GM19035 (cell line): ENCODE measurements around the gene TYMP.
A peak's percentile ranks its signal among the peaks of the same experiment; 100 is the strongest.

Experiments
- ATAC-seq: cut with Tn5 transposase; IDR thresholded peaks from one replicate; pipeline ENCODE4 v1.9.1; 2021; ENCODE audit not compliant: unreplicated experiment

The TYMP gene, protein sequence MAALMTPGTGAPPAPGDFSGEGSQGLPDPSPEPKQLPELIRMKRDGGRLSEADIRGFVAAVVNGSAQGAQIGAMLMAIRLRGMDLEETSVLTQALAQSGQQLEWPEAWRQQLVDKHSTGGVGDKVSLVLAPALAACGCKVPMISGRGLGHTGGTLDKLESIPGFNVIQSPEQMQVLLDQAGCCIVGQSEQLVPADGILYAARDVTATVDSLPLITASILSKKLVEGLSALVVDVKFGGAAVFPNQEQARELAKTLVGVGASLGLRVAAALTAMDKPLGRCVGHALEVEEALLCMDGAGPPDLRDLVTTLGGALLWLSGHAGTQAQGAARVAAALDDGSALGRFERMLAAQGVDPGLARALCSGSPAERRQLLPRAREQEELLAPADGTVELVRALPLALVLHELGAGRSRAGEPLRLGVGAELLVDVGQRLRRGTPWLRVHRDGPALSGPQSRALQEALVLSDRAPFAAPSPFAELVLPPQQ

DNA sequence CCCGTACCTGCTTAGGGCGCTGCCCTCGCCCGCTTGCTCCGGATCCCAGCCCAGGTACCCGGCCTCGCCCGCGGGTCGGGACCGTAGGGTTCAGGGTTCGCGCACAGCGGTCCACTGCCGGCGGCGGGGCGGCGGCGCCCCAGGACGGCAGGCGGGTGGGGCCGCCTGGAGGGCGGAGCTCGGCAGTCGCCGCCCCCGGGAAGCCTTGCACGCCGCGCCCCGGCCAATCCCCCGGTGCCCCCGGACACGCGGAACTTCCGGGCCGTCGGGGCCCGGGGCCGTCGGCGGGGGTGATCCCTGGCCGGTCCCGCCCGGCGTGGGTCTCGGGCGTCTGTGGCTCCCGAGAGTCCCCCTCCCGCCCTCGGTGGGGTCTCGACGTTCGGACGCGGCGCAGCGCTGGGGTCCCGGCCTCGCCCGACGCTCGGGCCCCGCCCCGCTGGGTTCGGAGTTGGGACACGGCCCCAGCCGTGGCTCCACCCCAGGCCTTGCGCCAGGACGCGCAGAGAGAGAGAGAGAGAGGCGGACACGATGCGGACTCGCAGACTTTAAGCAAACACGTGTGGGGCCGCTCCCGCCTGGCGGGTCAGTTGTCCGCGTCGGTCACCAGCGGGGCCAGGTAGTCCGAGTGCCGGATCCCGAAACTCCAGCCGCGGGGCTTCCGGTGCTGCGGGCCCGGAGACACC, at the start of gene TYMP:
Gene TYMP, minus strand, starts transcription at position 116 of the 683 bp plus-strand sequence. CDS start 303 bp downstream, outside the sequence.
- peak; percentile 23 for ATAC-seq

DNA sequence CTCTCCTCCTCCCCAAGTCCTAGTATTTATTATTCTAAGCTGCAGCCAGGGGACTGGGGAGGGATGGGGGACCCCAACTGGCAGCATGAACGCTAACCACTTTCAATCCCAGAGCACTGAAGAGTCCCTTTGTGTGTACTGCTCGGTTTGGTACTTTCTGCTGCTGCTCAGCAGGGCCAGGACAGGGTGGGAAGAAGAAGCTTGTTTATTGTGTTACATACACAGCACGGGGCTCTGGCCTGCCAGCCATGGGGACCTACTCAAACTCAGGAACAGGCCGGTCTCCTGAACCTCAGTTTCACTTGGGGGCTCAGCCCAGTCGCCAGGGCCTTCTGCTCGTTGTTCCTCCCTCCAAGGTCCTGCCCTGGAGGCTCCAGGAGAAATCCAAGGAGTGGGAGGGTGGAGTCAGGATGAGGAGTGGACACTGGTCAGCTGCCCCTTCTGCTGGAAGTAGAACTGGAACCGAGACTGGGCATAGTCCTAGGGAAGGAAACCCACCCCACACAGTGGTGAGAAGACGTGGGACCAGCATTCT, 49.0 kb upstream of the TYMP start:
- ATAC-seq: no peak

DNA sequence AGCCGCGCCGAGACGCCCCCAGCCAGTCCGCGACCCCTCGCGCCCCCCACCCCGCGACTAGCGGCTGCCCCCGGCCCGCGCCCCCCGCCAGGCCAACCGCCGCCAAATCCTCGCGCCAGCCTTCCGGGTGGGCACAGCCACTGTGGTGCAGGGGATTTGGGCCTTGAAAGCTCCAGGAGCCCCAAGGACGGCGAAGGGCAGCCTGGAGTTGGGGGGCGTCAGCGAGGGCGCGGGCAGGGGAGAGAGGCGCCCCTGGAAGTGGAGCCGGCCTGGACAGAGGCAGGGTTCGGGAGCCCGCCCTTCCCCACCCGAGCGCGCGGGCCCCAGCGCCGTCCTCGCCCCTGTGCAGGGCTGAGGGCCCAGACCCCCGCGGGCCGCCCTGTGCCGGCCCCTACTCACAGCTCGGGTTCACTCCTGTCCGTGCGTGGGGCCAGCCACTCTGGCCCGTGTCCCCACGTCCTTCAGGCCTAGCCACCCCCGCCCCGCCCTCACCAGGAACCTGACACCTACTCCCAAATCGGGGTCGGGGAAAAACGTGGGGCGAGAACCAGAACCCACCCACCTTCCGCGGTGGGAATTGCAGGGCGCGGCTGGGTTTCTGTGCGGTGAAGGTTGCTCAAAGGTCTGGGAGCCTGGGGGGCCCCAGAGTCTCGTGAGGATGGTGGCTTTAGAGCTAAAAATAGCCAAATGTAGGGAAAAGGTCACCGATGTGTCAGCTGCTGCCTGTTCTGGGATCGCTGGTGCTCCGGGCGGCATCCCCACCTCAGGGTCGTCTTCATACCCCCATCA, 48.4 kb upstream of the TYMP start, which contains the start of gene CPT1B:
Gene CPT1B, minus strand, starts transcription at position 441 of the 789 bp plus-strand sequence. CDS start 512 bp downstream, outside the sequence.
- no peak for ATAC-seq

DNA sequence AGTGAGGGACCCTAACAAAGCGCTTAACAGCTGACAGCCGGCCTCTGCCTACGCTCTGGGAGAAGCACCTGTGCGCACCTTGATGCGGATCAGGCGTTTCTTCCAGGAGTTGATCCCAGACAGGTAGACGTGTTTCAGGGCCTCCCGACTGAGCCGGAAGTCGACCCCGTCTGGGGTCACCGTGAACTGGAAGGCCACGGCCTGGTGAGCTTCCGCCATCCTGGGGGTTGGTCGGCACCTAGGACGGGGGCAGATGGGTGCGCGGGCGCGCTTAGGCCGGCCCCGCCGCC, 47.8 kb upstream of the TYMP start:
- no peak for ATAC-seq

DNA sequence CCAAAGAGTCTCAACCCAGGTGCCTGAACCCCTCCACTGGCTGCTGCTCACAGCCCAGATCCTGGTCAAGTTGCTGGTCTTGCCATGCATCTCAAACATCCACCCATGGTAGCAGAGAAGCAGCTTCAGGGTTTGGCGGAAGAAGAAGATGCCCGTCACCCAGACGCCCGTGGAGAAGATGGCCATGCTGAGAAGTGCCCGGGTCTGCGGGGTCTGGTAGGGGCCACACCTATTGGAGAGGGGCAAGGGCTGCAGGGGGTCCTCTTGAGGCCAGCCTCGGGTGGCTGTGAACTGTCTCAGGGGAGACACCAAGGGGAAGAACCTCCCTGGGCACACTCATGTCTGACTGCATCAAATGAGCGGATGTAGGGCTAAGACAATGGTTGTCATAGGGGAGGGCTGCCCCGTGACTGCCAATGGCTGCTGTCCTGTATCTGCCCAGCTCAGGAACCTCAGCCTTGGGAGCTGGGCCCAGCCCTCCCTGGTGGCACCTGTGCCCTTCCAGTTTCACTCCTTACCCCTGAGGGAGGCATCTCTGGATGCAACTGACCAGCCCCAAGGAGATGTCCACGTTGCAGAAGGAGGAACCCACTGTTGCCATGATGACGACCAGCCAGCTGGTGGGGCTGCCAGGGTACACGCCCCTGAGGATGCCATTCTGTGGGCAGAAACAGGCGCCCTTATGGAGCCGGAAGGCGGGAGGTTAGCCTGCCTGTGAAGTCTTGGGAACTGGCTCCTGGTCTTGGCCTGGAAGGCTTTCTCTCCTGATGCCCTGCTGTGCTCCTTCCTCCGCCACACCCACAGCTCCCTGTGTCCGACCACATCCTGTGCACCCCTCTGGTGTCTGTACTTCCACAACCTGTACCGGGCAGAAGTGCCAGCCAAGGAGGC, 47.2 kb upstream of the TYMP start:
- no peak for ATAC-seq

DNA sequence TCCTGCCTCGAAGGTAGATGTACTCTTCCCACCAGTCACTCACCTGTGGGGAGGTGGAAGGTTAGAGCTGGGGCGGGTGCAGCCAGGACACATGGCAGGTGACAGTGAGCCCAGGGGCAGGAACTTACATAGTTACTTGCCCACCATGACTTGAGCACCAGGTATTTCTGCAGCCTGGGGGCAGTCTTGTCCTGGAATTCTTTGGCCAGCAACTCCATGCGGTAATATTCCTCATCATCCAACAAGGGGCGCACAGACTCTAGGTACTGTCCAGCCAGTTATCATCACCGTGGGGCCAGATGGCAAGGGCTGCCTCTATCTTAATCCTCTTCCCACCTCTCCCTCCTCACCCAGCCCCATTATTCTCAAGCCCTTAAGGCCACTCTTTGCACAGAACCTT, 46.3 kb upstream of the TYMP start:
- no peak for ATAC-seq

DNA sequence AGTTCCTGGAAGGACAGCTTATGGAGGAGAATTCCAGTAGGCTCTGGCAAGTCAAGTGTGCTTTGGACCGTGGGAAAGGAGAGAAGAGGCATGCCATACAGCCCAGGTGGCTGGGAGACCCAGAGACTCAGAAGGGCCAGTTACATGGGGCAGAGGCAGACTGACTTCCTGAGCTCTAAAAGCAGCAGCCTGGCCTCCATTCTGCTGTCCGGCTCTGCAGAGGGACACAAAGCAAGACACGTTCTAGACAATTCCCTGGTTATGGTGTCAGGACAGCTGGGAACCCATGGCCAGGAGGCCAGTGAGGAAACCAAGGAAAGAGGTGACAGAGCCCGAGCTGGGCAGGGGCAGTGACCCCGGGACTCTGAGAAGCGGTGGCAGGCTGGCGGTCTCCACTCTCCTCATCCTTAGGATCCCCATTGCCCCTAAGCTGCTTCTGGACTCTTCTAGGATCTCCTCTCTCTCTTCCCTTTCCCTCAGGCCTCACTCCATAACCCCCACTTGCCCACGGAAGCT, 45.7 kb upstream of the TYMP start:
- no peak for ATAC-seq

DNA sequence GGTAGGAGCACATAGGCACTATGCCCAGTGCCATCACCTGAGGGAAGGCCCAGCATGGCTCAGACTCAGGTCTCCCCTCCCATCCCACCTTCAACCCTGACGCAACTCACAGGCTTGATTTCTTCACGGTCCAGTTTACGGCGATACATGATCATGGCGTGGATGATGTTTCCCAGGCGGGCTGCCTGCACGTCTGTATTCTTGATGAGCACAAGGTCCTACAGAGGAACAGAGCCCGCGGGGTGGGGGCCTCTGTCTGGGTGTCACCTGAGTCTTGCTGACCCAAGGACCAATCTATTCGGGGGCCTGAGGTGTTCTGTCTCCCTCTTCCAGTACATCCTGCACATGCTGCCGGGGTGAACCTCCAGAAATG, 44.6 kb upstream of the TYMP start:
- ATAC-seq: no peak

DNA sequence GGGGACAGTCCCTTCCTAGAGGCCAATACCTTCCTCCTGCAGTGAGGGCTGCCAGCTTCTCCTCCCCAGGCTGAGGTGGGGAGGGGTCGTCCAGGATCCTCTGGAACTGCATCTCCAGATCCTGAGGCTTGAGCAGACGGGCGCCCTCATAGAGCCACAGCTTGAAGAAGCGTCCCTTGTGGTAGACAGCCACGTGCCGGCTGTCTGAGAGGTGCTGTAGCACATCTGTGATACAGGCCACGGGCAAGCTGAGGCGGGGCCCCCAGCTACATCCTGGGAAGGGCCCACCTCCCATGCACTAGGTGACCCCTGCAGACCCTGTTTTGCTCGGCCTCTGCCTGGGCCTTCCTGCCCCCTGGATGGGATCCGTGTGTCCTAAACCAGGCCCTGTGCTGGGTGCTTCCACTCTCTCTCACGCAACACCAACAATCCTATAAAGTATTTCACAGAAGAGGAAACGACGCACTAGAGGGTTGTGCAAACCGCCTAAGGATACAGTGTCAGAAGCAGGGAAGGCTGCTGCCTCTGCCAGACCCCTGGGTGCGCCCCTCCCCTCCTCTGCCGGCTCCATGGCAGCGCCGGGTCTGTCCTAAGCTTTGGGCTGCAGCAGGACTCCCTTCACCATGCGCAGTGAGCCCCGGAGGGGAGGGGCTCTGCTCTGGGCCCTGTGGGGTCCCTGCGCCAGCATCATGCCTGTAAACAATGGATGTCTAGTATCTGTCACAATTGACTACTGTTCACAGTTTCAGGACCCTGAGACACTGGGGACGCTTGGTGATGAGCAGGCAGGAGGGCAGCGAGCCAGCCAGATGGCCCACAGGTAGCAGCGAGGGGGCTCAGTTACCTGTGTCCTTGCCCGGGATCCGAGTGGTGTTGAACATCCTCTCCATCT, 43.9 kb upstream of the TYMP start:
- no peak for ATAC-seq

DNA sequence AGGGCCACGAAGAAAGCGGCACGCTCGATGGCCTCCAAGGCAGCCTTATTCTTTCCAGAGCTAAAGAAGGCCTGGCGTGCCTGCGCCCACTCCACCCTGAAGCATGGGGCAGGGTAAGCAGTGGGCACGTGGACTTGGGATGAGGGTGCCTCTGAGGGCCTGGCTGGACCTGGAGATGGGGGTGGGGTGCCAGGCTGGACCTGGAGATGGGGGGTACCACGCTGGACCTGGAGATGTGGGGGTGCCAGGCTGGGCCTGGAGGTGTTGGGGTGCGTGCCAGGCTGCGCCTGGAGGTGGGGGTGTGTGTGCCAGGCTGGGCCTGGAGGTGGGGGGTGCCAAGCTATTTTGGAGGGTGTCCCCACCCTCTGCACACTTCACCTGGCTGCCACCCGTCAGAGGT, 43.2 kb upstream of the TYMP start:
- no peak for ATAC-seq

DNA sequence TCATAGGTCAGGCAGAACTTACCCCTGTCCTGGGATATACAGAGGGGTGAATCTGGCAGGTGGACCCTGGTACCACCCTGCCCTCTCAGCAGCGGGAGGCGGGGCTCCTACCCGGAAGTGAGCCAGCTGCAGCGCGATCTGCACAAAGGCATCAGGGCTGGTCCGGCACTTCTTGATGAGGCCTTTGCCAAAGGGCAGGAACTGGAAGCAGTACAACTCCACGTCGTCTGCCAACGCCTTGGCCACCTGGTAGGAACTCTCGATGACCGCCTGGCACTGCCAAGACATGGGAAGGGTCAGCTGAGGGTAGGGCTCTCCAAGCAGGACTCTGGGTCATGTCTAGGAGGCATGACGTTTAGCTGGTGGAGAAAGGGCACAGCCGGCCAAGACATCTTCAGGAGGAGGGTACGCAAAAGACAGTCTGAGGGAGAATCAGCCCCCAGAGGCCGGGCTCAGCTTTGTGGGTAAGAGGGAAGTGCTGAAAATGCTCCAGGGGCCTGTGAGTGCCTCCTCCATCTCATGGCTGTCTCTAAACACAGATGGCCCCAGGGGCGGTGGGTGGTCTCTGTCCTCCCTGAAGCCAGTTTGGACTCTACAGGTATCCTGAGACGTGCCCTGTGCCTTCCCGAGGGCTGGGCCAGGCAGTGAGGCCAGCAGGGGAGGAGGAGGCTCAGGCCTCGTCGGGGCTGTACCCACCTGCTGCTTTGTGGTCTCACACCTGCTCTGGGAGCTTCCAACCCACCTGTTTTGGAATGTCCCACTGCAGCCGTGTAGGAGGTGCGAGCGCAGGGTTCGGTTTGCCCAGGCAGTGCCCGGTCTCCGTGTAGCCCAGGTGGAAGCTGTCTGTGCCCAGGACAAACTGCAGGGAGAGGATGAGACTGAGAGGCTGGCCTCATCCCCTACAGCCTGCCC, 41.7 kb upstream of the TYMP start:
- no peak for ATAC-seq

DNA sequence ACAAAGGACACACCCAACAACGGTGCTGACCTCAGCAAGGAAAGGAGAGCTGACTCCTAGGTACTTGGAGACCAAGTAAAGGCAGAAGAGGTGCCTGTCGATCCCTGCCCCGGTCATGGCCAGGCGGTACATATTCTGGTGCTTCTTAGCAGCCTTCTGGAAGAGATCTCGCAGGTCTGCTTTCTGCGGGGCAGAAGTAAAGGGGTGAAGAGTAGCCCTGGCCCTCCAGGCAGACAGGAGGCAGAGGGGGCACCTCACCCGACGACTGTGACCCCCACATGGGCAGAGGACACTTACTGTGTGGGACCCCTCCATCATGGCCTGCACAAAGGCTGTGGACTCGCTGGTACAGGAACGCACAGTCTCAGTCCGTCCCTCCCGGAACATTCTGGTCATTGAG, 41.0 kb upstream of the TYMP start:
- ATAC-seq: no peak

DNA sequence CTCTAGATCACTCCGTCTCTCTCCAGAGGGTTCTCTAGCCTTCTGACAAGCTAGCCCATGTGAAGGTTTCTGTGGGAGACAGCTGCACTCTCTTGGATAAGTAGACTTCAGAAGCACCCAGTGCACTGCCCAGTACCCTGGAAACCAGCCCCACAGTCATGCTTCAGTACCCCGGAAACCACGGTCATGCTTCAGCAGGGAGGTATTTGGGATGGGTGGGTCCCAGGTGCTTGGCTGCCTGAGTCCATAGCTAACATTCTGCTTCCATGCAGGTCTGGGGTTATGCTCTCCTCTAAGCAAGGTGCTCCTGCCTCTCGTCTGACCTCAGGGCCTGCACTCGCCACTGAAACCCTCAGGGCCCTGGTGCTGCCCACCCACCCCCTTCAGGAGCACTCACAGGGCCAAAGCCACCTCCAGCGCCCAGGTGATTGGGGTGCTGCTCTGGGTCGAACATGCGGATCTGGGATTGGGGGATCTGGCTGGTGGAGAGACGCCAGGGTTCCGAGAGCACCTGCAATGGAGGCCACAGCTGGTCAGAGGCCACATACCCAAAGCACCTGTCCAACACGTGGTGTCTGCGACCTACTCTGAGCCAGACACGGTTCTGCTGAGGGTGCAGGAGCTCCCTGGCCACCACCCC, 40.2 kb upstream of the TYMP start:
- ATAC-seq: no peak

DNA sequence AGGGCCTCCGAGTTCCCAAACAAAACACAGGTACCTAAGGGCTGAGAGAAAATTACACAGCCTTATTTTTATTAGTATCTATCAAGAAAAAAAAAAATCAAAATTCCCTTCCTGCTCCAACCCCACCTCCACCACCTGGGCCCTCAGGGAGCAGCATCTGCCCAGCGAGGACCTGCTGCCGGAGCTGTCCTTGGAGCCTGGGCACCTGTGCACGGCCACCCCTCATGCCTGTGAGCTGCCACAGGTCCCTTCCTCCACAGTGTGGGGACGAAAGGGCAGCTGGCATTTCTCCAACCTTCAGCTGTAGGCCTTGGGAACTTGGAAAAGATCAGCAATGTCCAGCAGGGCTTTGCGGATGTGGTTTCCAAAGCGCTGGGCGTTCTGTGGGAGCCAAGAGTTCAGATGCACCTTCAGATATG, 39.2 kb upstream of the TYMP start:
- ATAC-seq: no peak

DNA sequence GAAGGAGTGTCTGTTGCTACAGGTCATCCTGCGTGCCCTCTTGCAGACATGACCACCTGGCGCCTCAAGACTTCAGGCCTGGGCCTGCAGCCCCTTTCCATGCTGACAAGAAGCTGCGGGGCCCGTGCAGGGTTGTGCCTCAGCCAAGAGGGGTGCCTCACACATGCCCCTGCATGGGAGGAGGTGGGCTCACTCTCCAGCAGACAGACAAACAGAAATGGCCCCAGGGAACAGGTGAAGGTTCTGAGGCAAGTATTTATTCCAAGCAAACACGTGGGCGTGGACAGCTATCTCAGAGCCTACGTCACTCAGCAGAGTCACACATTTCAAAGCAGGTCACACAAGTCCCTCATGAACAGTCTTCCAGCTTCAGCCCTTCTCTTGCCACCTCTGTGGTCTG, 38.8 kb upstream of the TYMP start:
- no peak for ATAC-seq

DNA sequence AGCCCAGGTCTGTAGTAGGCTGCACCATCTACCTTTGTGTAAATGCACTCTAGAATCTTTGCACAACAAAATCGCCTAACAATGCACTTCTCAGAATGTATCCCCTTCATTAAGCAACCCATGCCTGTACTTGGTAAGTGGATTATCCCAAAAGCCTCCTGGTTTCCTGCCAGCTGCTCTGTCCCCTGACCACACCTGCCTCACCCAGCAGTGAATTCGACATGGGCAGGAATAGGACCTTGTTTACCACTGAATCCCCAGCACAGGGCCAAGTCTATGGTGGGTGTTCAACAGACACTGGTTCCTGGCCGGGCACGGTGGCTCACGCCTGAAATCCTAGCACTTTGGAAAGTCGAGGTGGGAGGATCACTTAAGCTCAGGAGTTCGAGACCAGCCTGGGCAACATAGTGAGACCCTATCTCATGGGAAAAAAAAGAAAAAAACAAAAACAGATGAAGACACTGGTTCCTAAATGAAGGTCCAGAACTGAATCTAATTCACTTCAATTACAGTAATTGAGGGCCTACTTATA, 38.0 kb upstream of the TYMP start:
- no peak for ATAC-seq

DNA sequence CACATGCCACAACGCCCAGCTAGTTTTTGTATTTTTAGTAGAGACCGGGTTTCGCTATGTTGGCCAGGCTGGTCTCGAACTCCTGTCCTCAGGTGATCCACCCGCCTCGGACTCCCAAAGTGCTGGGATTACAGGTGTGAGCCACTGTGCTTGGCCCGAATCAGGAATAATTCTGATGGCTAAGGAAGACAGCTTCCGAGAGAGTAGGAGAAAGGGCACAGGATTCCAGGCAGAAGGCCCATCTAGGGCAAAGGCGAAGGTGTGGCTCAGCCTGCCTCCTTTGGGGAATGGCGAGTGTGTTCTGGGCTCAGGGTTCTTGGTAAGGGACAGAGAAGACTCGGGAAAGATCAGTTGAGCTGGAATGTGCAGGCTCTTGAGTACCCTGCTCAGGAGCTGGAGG, 34.5 kb upstream of the TYMP start:
- no peak for ATAC-seq
